HG03108 (cell line): ENCODE data around the gene CTIF.

ENCODE experiments used
- ATAC-seq: cut with Tn5 transposase; IDR thresholded peaks from one replicate; pipeline ENCODE4 v1.9.1; 2021; ENCODE audit warnings: moderate library complexity; ENCODE audit not compliant: unreplicated experiment

Gene CTIF

GRCh38 chr18:48531908-48532307, 6.9 kb upstream of the CTIF start:
- no peak for ATAC-seq

GRCh38 chr18:48533340-48534070, 5.3 kb upstream of the CTIF start:
- ATAC-seq = no peak

- ATAC-seq = no peak
Observed at GRCh38 chr18:48534364-48534763, 4.5 kb upstream of the CTIF start.

- no peak for ATAC-seq
Observed at GRCh38 chr18:48535956-48536355, 2.9 kb upstream of the CTIF start.

GRCh38 chr18:48536516-48536915, 2.3 kb upstream of the CTIF start:
- ATAC-seq = no peak

- ATAC-seq = no peak
Observed at GRCh38 chr18:48539406-48540250, 797 bp downstream of the CTIF start.

GRCh38 chr18:48540251-48541025, 1.6 kb downstream of the CTIF start:
- ATAC-seq = no peak

GRCh38 chr18:48541026-48541746, 2.4 kb downstream of the CTIF start:
- ATAC-seq = no peak

- ATAC-seq = no peak
Observed at GRCh38 chr18:48541747-48542400, 3.0 kb downstream of the CTIF start.

GRCh38 chr18:48542513-48543181, 3.8 kb downstream of the CTIF start:
- ATAC-seq = no peak

- ATAC-seq = no peak
Observed at GRCh38 chr18:48543228-48543627, 4.4 kb downstream of the CTIF start.

- no peak for ATAC-seq
Observed at GRCh38 chr18:48544116-48544515, 5.3 kb downstream of the CTIF start.

- ATAC-seq = no peak
Observed at GRCh38 chr18:48544661-48545415, 6.0 kb downstream of the CTIF start.

- no peak for ATAC-seq
Observed at GRCh38 chr18:48545757-48546321, 7.0 kb downstream of the CTIF start.

- ATAC-seq = no peak
Observed at GRCh38 chr18:48546396-48546795, 7.6 kb downstream of the CTIF start.

GRCh38 chr18:48547531-48547981, 8.7 kb downstream of the CTIF start:
- ATAC-seq = no peak

GRCh38 chr18:48548011-48548771, 9.4 kb downstream of the CTIF start:
- no peak for ATAC-seq

- ATAC-seq = no peak
Observed at GRCh38 chr18:48548921-48549320, 10.1 kb downstream of the CTIF start.
